ENCODE results near the gene SERPINA1. TPM values are rescaled to one million over a fixed set of nuclear protein-coding genes. Genes with fewer than 3 reads are reported as not detected.

Gene SERPINA1
- total and polyA plus RNA-seq, 7 donors = 1.9 to 134 (median 26.6) TPM

- H3K4me1 ChIP-seq = no peaks in the 10 kb centered on the region
- 82 to 91% methylated on average over 7 of the region's 7 CpGs for WGBS, 2 donors
Observed at GRCh38 chr14:94368956-94369355, 19.4 kb downstream of the SERPINA1 start.

GRCh38 chr14:94368243-94368590 is 20.2 kb downstream of the SERPINA1 start:
- H3K4me1 ChIP-seq = no peaks in the 10 kb centered on the region
- peaks cover 0 to 4% (median 0%) of the 10 kb centered on the region in 3 donors for H3K27me3 ChIP-seq
- no peak overlapping the region for H3K4me3 ChIP-seq
- WGBS, 2 donors = 88 to 91% methylated on average over 3 of the region's 3 CpGs
- no peak overlapping the region for H3K27ac ChIP-seq
- TF ChIP-seq POLR2AphosphoS5 (IDR thresholded peaks at IDR 0.05) (no peak), CTCF (IDR thresholded peaks at IDR 0.05) (no peak), POLR2A (IDR thresholded peaks at IDR 0.05) (no peak)
- intact Hi-C loops (cut with DNase I) = no loop called here
- DNase-seq = no peak
- H3K36me3 ChIP-seq = no peaks in the 10 kb centered on the region
- H3K9me3 ChIP-seq = no peaks in the 10 kb centered on the region

More at GRCh38 chr14:94368956-94369355, 19.4 kb downstream of the SERPINA1 start:
- Histone ChIP-seq H3K27me3 (peaks cover 0 to 4% (median 0%) of the 10 kb centered on the region in 3 donors), H3K36me3 (no peaks in the 10 kb centered on the region), H3K9me3 (no peaks in the 10 kb centered on the region), H3K4me3 (no peak overlapping the region), H3K27ac (no peak overlapping the region)
- intact Hi-C loops (cut with DNase I) = no loop called here
- peak; percentile 35 for DNase-seq
- no peak for TF ChIP-seq CTCF (IDR thresholded peaks at IDR 0.05)
- TF ChIP-seq EP300 (IDR thresholded peaks at IDR 0.05) = no peak
- TF ChIP-seq POLR2A (IDR thresholded peaks at IDR 0.05) = no peak
- TF ChIP-seq POLR2AphosphoS5 (IDR thresholded peaks at IDR 0.05) = no peak

- Histone ChIP-seq H3K4me1 (no peaks in the 10 kb centered on the region), H3K4me3 (no peak overlapping the region), H3K9me3 (no peaks in the 10 kb centered on the region), H3K27ac (no peak overlapping the region), H3K36me3 (no peaks in the 10 kb centered on the region), H3K27me3 (peaks cover 0 to 3% (median 0%) of the 10 kb centered on the region in 3 donors)
- peak; percentile 57 for DNase-seq
- 81 to 92% methylated on average over 12 of the region's 12 CpGs for WGBS, 2 donors
- intact Hi-C loops (cut with DNase I) = no loop called here
- TF ChIP-seq POLR2AphosphoS5 (IDR thresholded peaks at IDR 0.05) = no peak
- no peak for TF ChIP-seq POLR2A (IDR thresholded peaks at IDR 0.05)
- no peak for TF ChIP-seq CTCF (IDR thresholded peaks at IDR 0.05)
- TF ChIP-seq EP300 (IDR thresholded peaks at IDR 0.05) = no peak
Observed at GRCh38 chr14:94367347-94368242, 20.8 kb downstream of the SERPINA1 start.

- TF ChIP-seq CTCF (IDR thresholded peaks at IDR 0.05) (no peak), EP300 (IDR thresholded peaks at IDR 0.05) (no peak), POLR2A (IDR thresholded peaks at IDR 0.05) (no peak), POLR2AphosphoS5 (IDR thresholded peaks at IDR 0.05) (no peak)
- DNase-seq = peak; percentile 46
- 87 to 88% methylated on average over 14 of the region's 14 CpGs for WGBS, 2 donors
- Histone ChIP-seq H3K36me3 (no peaks in the 10 kb centered on the region), H3K9me3 (no peaks in the 10 kb centered on the region), H3K4me3 (no peak within 1 kb of the TSS), H3K27me3 (no peaks in the 10 kb centered on the region), H3K27ac (no peak within 1 kb of the TSS), H3K4me1 (no peaks in the 10 kb centered on the region)
- intact Hi-C loops (cut with DNase I) = no loop called here
Observed at GRCh38 chr14:94366146-94366915, 22.1 kb downstream of the SERPINA1 start, which contains the start of gene SERPINA2. SERPINA2 (minus strand) TSS chr14:94366698.

All from sigmoid colon (tissue), 7 donors.